GM18499 (cell line): Measurements from ENCODE around the gene PACS2.
"Not testable (repeated sequence)": the region's sequence is repeated elsewhere in the genome, so short reads cannot be mapped to it uniquely, and the experiment has no call there.

Experiments
- ATAC-seq: cut with Tn5 transposase; IDR thresholded peaks from one replicate; pipeline ENCODE4 v1.9.1; 2021; ENCODE audit warnings: moderate number of reproducible peaks; ENCODE audit not compliant: insufficient read depth, unreplicated experiment

The PACS2 gene

GRCh38 chr14:105287249-105288102 is 27.1 kb upstream of the PACS2 start:
- no peak for ATAC-seq

DNA sequence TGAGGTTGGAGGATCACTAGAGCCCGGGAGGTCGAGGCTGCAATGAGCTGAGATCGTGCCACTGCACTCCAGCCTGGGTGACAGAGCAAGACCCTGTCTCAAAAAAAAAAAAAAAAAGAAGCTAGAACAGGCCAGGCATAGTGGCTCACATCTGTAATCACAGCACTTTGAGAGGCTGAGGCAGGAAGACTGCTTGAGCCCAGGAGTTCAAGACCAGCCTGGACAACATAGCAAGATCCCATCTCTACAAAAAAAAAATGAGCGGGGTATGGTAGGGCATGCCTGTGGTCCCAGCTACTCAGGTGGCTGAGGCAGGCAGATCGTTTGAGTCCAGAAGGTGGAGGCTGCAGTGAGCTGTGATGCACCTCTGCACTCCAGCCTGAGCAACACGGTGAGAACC is 25.6 kb upstream of the PACS2 start:
- ATAC-seq, result not testable (repeated sequence)

DNA sequence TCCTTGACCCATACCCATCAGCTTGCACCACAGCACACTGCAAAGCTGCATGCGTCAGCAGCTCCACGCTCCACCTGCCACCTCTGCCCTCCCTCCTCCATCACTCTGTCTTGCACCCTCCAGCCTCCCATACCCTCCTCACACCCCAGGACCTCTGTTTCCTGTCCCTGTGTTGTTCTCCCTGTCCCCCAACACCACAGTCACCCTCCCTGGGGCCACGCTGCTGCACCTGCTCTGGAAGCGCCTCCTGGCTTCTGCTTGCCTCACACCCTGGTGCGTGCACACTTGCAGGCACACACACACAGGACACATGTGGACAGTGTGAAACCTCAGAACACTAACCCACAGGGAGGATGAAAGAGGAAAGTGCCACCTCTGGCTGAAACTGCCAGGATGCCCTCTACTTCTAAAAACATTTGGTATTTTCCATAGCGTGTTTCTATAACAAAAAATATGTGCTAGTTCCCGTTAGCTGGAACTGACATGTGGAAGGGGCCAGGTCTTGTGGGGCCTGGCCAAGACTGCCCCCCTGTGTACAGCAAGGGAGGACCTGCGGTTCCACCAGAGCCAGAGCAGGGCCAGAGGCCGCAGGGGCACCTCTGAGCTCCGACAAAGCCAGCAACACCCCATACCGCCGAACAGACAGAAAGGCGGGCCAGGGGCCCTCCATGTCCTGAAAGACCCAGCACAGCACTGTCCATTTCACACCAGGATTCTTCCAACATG is 23.8 kb upstream of the PACS2 start:
- no peak for ATAC-seq

- no peak for ATAC-seq
These were observed 21.5 kb upstream of the PACS2 start for GRCh38 chr14:105292826-105293711.

- ATAC-seq, result no peak
These were observed 20.4 kb upstream of the PACS2 start for GRCh38 chr14:105294142-105294597.

GRCh38 chr14:105297311-105297710 is 17.2 kb upstream of the PACS2 start:
- ATAC-seq, result not testable (repeated sequence)

GRCh38 chr14:105299654-105300541 is 14.7 kb upstream of the PACS2 start:
- ATAC-seq, result no peak

GRCh38 chr14:105300542-105301102 is 13.9 kb upstream of the PACS2 start, which contains the start of gene BRF1:
Gene BRF1 (minus strand): TSS chr14:105301001. CDS start chr14:105300629, 372 bp downstream.
- peak; percentile 73 for ATAC-seq

DNA sequence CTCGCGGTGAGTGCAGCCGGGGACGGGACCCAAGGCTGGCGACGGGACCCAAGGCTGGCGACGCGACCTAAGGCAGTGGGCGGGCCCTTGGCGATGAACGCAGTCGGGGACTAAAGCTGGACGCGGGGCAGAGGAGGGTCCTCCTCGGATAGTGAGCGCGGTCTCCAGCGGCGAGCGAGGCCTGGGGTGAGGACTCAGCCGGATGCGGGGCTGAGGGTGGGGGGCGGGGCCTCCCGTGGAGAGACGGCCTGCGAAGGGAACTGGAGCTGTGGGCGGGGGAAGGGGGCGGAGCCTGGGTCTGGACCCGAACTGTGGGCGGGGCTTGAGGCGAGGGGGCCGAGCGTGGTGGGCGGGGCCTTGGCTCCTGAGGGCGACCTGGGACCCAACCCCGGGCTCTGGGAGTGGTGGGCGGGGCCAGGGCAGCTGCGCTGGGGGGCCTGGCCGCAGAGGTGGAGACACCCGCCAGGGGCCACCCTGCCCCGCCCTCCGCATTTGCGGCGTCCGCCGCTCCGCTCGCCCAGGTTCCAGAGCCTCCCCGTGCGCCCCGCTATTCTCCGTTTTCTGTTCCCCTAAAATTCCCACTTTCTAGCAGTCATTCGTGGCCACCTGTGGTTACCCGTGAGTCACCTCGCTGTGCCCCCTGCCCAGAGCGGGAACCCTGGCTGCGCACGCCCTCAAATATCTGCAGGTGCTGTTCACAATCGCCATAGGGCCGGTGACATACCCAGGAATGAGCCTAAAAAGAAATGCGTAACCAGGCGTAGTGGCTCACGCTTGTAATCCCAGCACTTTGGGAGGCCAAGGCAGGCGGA is 13.2 kb upstream of the PACS2 start:
- no peak for ATAC-seq

DNA sequence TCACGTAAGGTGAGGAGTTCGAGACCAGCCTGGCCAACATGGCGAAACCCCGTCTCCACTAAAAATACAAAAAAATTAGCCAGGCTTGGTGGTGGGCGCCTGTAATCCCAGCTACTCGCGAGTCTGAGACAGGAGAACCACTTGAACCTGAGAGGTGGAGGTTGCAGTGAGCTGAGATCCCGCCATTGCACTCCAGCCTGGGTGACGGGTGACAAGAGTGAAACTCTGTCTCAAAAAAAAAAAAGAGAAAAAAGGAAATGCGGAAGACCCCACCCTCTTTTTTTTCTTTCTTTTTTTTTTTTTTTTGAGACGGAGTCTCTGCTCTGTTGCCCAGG is 12.7 kb upstream of the PACS2 start:
- ATAC-seq, result not testable (repeated sequence)

DNA sequence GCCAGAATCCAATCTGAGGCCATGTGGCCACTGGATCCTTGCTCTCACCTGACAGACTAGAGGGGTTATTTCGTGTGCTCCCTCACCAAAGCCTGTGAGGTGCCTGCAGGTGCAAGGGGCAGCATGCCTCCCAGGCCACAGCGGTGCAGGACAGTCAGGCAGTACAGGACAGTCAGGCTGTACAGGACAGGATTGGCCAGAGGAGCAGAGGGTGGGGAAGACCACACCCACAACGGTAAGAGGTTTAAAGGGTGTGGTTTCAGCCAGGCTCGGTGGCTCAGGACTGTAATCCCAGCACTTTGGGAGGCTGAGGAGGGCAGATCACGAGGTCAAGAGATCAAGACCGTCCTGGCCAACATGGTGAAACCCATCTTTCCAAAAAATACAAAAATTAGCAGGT is 10.6 kb upstream of the PACS2 start:
- ATAC-seq, result no peak

GRCh38 chr14:105304565-105304964 is 10.0 kb upstream of the PACS2 start:
- no peak for ATAC-seq

GRCh38 chr14:105305345-105305744 is 9.2 kb upstream of the PACS2 start:
- no peak for ATAC-seq

GRCh38 chr14:105305791-105306190 is 8.8 kb upstream of the PACS2 start:
- ATAC-seq, result no peak

GRCh38 chr14:105307052-105307727 is 7.4 kb upstream of the PACS2 start:
- no peak for ATAC-seq

DNA sequence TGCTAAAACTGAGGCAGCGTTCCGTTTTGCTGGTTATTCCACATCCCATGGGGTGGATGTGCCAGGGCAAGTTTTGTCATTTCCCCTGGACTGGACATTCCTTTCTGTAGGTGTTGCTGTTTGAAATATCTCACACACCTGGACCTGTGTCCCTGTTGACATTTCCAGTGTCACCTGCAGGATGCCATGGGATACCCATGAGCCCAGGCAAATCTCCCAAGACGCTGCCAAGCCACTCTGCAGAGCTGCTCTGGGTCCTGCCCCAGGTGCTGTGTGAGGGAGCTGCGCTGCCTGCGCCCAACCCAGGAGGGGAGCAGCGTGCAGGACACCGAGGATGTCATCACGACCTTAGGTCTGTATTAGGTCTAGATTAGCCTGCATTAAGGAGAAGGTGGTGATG is 5.2 kb upstream of the PACS2 start:
- no peak for ATAC-seq

DNA sequence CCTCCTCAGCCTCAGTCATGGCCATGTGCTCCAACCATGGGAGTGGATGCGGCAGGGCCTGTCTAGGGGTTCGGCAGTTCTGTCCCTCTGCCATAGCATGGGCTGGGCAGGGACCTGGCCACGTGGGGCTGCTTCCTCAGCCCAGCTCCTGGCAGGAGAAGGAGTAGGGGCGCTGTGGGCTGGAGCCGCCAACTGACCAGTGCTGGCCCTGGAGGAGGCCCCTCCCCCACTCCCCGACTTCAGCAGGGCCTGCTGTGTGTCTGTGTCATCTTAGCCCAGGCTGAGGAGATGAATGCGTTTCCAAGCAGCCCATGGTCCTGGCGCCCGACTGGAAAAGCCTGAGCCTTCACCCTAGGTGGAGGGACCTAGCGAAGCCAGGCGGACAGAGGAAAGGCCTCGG is 2.7 kb upstream of the PACS2 start:
- ATAC-seq, result no peak

DNA sequence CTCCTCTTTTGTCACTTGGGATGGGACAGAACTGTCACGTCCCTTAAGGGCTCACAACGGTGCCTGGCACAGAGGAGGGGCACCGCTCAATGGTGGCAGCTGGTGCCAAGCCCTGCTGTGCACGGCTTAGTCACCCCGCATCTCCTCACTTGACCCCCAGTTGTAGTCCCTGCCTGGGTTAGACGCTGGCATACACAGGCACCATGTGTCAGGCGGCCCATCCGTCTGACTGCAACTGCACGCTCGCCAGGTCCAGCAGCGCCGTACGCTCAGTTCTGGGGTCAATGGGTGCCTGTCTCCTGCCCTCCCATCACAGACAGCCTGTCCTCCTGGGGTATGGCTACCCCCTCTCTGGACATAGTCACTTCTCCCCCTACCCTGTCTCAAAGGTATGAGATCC is 1.6 kb upstream of the PACS2 start:
- ATAC-seq, result no peak
